Gastroesophageal sphincter (tissue), 4 donors: Measurements from ENCODE around the gene LRRTM4. TPM values are rescaled to one million over a fixed set of nuclear protein-coding genes. Genes with fewer than 3 reads are reported as not detected.

ENCODE experiments used
- ATAC-seq: fragments of 150-250 bp; one replicate; pipeline ENCODE4 v1.9.1; 2016; ENCODE audit warnings: mild to moderate bottlenecking, moderate library complexity
- H3K27ac ChIP-seq, 4 donors: fragments of 200-600 bp; sonication (generic) in 3 of 4; 1 replicate in 3 of 4; 2 replicates in 1 of 4; pipeline ENCODE4 v1.5.1; 2016 to 2019
- H3K27me3 ChIP-seq: fragments of 200-600 bp; sonication (generic); one replicate; pipeline ENCODE4 v1.5.1; 2019
- H3K36me3 ChIP-seq, 2 donors: fragments of 200-600 bp; sonication (generic); one replicate each; pipeline ENCODE4 v1.5.1; 2019; ENCODE audit warnings: control low read depth in 1 of 2
- H3K4me1 ChIP-seq, 3 donors: fragments of 200-600 bp; sonication (generic); 1 replicate in 2 of 3; 2 replicates in 1 of 3; pipeline ENCODE4 v1.5.1; 2016 to 2019; ENCODE audit warnings: control low read depth in 2 of 3
- H3K4me3 ChIP-seq, 2 donors: fragments of 200-600 bp; sonication (generic); one replicate each; pipeline ENCODE4 v1.5.1; 2019; ENCODE audit warnings: mild to moderate bottlenecking in 1 of 2, moderate library complexity in 1 of 2
- H3K9me3 ChIP-seq, 3 donors: fragments of 200-600 bp; sonication (generic); one replicate each; pipeline ENCODE4 v1.5.1; 2017 to 2019; ENCODE audit warnings: control low read depth in 2 of 3
- CTCF ChIP-seq, 4 experiments: fragments of 200-600 bp in 2 of 4; fragments of 450-650 bp in 2 of 4; sonication (generic) in 1 of 4; IDR thresholded peaks; one replicate each; pipeline ENCODE4 v1.5.1; 2017 to 2019; ENCODE audit warnings: antibody characterized with exemption in 4 of 4, mild to moderate bottlenecking in 2 of 4, moderate library complexity in 2 of 4
- EP300 ChIP-seq: sonication (generic); formaldehyde crosslinking; IDR thresholded peaks from one replicate; pipeline ENCODE4 v1.6.1; 2017; ENCODE audit warnings: antibody characterized with exemption, mild to moderate bottlenecking
- POLR2A ChIP-seq, 2 donors: fragments of 450-650 bp; IDR thresholded peaks; one replicate each; pipeline ENCODE4 v1.6.1; 2017; ENCODE audit warnings: antibody characterized with exemption in 2 of 2, mild to moderate bottlenecking in 2 of 2, moderate library complexity in 1 of 2
- POLR2AphosphoS5 ChIP-seq: sonication (generic); formaldehyde crosslinking; IDR thresholded peaks from one replicate; pipeline ENCODE4 v1.6.1; 2017; ENCODE audit warnings: antibody characterized with exemption
- WGBS, 2 donors: methylation state at CpG; one replicate each; pipeline ENCODE4 v1.1.5; 2018; ENCODE audit warnings: low coverage in 1 of 2; 5-methylcytosine and 5-hydroxymethylcytosine counted together
- total RNA-seq, 4 donors: library from RNA; depleted of rRNA; stranded (reverse); fragments of >200 nt; gene quantifications; one replicate each; pipeline ENCODE4 v1.1.0, GENCODE V29; 2016

LRRTM4 gene
- under 1 TPM in 3 of 4 donors, not detected in 1; 0.12 to 0.30 (median 0.27) TPM for total RNA-seq

GRCh38 chr2:77521931-77522470, at the start of gene LRRTM4:
Gene LRRTM4 (minus strand): TSS chr2:77522376.
- Histone ChIP-seq H3K4me3 (peak within 1 kb of the TSS; percentile 2 to 22), H3K27me3 (peaks cover 22% of the 10 kb centered on the region), H3K9me3 (no peaks in the 10 kb centered on the region), H3K36me3 (no peaks in the 10 kb centered on the region), H3K27ac (peak within 1 kb of the TSS in 2 of 4 donors; percentile 18 to 19), H3K4me1 (no peaks in the 10 kb centered on the region)
- ATAC-seq = no peak
- WGBS, 2 donors = 21 to 26% methylated on average over 3 to 4 of the region's 4 CpGs
- no peak for TF ChIP-seq EP300
- TF ChIP-seq CTCF (IDR thresholded peaks at IDR 0.05) = peak in 1 of 4 experiments; percentile 14

GRCh38 chr2:77571545-77571944, 49.4 kb upstream of the LRRTM4 start:
- Histone ChIP-seq H3K4me3 (no peak overlapping the region), H3K9me3 (no peaks in the 10 kb centered on the region), H3K27ac (no peak overlapping the region), H3K27me3 (no peaks in the 10 kb centered on the region), H3K4me1 (no peaks in the 10 kb centered on the region), H3K36me3 (no peaks in the 10 kb centered on the region)
- ATAC-seq = no peak
- 33 to 39% methylated on average over 2 of the region's 2 CpGs for WGBS, 2 donors
- no peak for TF ChIP-seq EP300
- no peak for TF ChIP-seq POLR2AphosphoS5
- no peak for TF ChIP-seq CTCF (IDR thresholded peaks at IDR 0.05)
- TF ChIP-seq POLR2A (IDR thresholded peaks at IDR 0.05) = no peak

GRCh38 chr2:77567723-77568122, 45.5 kb upstream of the LRRTM4 start:
- TF ChIP-seq CTCF (IDR thresholded peaks at IDR 0.05) (no peak), POLR2AphosphoS5 (no peak), POLR2A (IDR thresholded peaks at IDR 0.05) (no peak), EP300 (no peak)
- 21 to 38% methylated on average over 2 of the region's 2 CpGs for WGBS, 2 donors

GRCh38 chr2:77566582-77566981, 44.4 kb upstream of the LRRTM4 start:
- no peak for ATAC-seq
- no peaks in the 10 kb centered on the region for H3K9me3 ChIP-seq
- no peaks in the 10 kb centered on the region for H3K36me3 ChIP-seq
- no peak overlapping the region for H3K4me3 ChIP-seq
- no peak overlapping the region for H3K27ac ChIP-seq
- TF ChIP-seq POLR2A (IDR thresholded peaks at IDR 0.05) = no peak
- no peak for TF ChIP-seq POLR2AphosphoS5
- no peak for TF ChIP-seq EP300
- no peak for TF ChIP-seq CTCF (IDR thresholded peaks at IDR 0.05)
- no peaks in the 10 kb centered on the region for H3K4me1 ChIP-seq
- 60 to 72% methylated on average over 3 of the region's 3 CpGs for WGBS, 2 donors
- H3K27me3 ChIP-seq = no peaks in the 10 kb centered on the region

More at GRCh38 chr2:77567723-77568122, 45.5 kb upstream of the LRRTM4 start:
- Histone ChIP-seq H3K27me3 (no peaks in the 10 kb centered on the region), H3K9me3 (no peaks in the 10 kb centered on the region), H3K36me3 (no peaks in the 10 kb centered on the region), H3K4me1 (no peaks in the 10 kb centered on the region), H3K4me3 (no peak overlapping the region), H3K27ac (no peak overlapping the region)
- no peak for ATAC-seq

- Histone ChIP-seq H3K27me3 (no peaks in the 10 kb centered on the region), H3K4me3 (no peak overlapping the region), H3K36me3 (no peaks in the 10 kb centered on the region), H3K27ac (no peak overlapping the region), H3K4me1 (no peaks in the 10 kb centered on the region), H3K9me3 (no peaks in the 10 kb centered on the region)
- TF ChIP-seq POLR2AphosphoS5 (no peak), EP300 (no peak)
- WGBS, 2 donors = 31 to 50% methylated on average over 1 of the region's 1 CpG
- ATAC-seq = no peak
Observed at GRCh38 chr2:77566131-77566530, 44.0 kb upstream of the LRRTM4 start.
